H1 (cell line): Measurements from ENCODE around the gene TRABD2A. TPM values are rescaled to one million over a fixed set of nuclear protein-coding genes. Genes with fewer than 3 reads are reported as not detected.

Source experiments
- CTCF ChIA-PET: fragments of 300-600 bp; sonication (Branson Sonifier 250); formaldehyde crosslinking; loops from one replicate; lab custom pipeline; 2021; ENCODE audit not compliant: partially characterized antibody; lab: Charles Lee
- POLR2A ChIA-PET: fragments of 300-600 bp; sonication (Branson Sonifier 250); formaldehyde crosslinking; loops from one replicate; lab custom pipeline; 2021; ENCODE audit warnings: inconsistent platforms; ENCODE audit not compliant: partially characterized antibody; lab: Charles Lee
- DNase-seq, 2 experiments: peaks; one replicate each; pipeline versions ENCODE4 v3.0.0 to v3.0.0-alpha.2; 2010 to 2022; ENCODE audit warnings: low spot score in 2 of 2, low read depth in 1 of 2, mixed read lengths in 1 of 2
- FAIRE-seq: peaks from 2 replicates; lab custom pipeline; 2011; peaks lifted over from hg19 to GRCh38; lab: Jason Lieb, UNC
- H2AFZ ChIP-seq: 2 replicates; pipeline ENCODE4 v1.8.1; 2012; ENCODE audit warnings: low read length, inconsistent platforms
- H2AK5ac ChIP-seq: 2 replicates; pipeline ENCODE4 v1.6.1; 2013; ENCODE audit warnings: low read depth, low read length
- H2BK120ac ChIP-seq: replicated peaks from 2 replicates; pipeline ENCODE3; 2013; ENCODE audit warnings: low read depth, low read length, inconsistent platforms
- H2BK12ac ChIP-seq: 2 replicates; pipeline ENCODE4 v1.6.1; 2013; ENCODE audit warnings: low read depth, low read length
- H2BK15ac ChIP-seq: 2 replicates; pipeline ENCODE4 v1.6.1; 2013; ENCODE audit warnings: low read length
- H2BK20ac ChIP-seq: 2 replicates; pipeline ENCODE4 v1.6.1; 2013; ENCODE audit warnings: low read length
- H2BK5ac ChIP-seq: 2 replicates; pipeline ENCODE4 v1.6.1; 2013; ENCODE audit warnings: low read depth, low read length
- H3K14ac ChIP-seq: 2 replicates; pipeline ENCODE4 v1.6.1; 2013; ENCODE audit warnings: inconsistent platforms; ENCODE audit not compliant: insufficient read length
- H3K18ac ChIP-seq: 2 replicates; pipeline ENCODE4 v1.6.1; 2013; ENCODE audit warnings: low read length; ENCODE audit errors: extremely low read depth
- H3K23ac ChIP-seq: 2 replicates; pipeline ENCODE4 v1.6.1; 2013; ENCODE audit warnings: inconsistent platforms; ENCODE audit not compliant: insufficient read length
- H3K23me2 ChIP-seq: 2 replicates; pipeline ENCODE4 v1.6.1; 2013; ENCODE audit warnings: low read depth, low read length
- H3K27ac ChIP-seq: 2 replicates; pipeline ENCODE4 v1.6.1; 2011; ENCODE audit warnings: low read depth, low read length, inconsistent platforms
- H3K27me3 ChIP-seq, 4 experiments: replicated peaks in 1 of 4; 1 replicate in 1 of 4; 2 replicates in 3 of 4; pipeline versions ENCODE4 v1.6.1 to v1.8.1; 2011 to 2013; ENCODE audit warnings: low read length in 3 of 4, mild to moderate bottlenecking in 3 of 4, inconsistent platforms in 2 of 4, mixed read lengths in 2 of 4, moderate library complexity in 1 of 4; ENCODE audit not compliant: control insufficient read depth in 3 of 4, insufficient read depth in 3 of 4; ENCODE audit errors: extremely low read depth in 1 of 4
- H3K36me3 ChIP-seq, 4 experiments: 2 replicates each; pipeline versions ENCODE4 v1.6.1 to v1.8.1; 2011 to 2013; ENCODE audit warnings: mild to moderate bottlenecking in 4 of 4, low read length in 3 of 4, moderate library complexity in 2 of 4, control low read depth in 1 of 4, inconsistent platforms in 1 of 4; ENCODE audit not compliant: insufficient read depth in 4 of 4, control insufficient read depth in 2 of 4
- H3K4ac ChIP-seq: replicated peaks from 2 replicates; pipeline ENCODE3; 2013; ENCODE audit warnings: low read length, low read depth, mixed read lengths, inconsistent platforms; ENCODE audit not compliant: insufficient read length
- H3K4me1 ChIP-seq, 4 experiments: replicated peaks in 1 of 4; 1 replicate in 1 of 4; 2 replicates in 3 of 4; pipeline versions ENCODE4 v1.6.1 to v1.8.1; 2011 to 2013; ENCODE audit warnings: low read length in 3 of 4, inconsistent platforms in 2 of 4, mixed read lengths in 1 of 4; ENCODE audit not compliant: insufficient read depth in 4 of 4, control insufficient read depth in 3 of 4
- H3K4me2 ChIP-seq, 2 experiments: 2 replicates each; pipeline versions ENCODE4 v1.6.1 to v1.8.1; 2011 to 2013; ENCODE audit warnings: low read depth in 2 of 2, low read length in 2 of 2, control low read depth in 1 of 2, inconsistent platforms in 1 of 2, mild to moderate bottlenecking in 1 of 2; ENCODE audit not compliant: insufficient read depth in 1 of 2
- H3K4me3 ChIP-seq, 4 experiments: fragments of 200-600, 300-600 bp in 1 of 4; sonication (generic), shearing (Covaris generic), sonication (Bioruptor Twin) in 1 of 4; 2 replicates each; pipeline versions ENCODE4 v1.5.1 to v1.8.1; 2011 to 2016; ENCODE audit warnings: low read length in 4 of 4, low read depth in 3 of 4, control low read depth in 2 of 4, inconsistent platforms in 2 of 4, mild to moderate bottlenecking in 2 of 4, mixed read lengths in 1 of 4, moderate library complexity in 1 of 4; ENCODE audit not compliant: insufficient read depth in 2 of 4; ENCODE audit errors: extremely low read depth in 1 of 4
- H3K56ac ChIP-seq: replicated peaks from 2 replicates; pipeline ENCODE3; 2013; ENCODE audit warnings: low read depth, mild to moderate bottlenecking, mixed read lengths, low read length, inconsistent platforms; ENCODE audit not compliant: insufficient read length
- H3K79me1 ChIP-seq: 2 replicates; pipeline ENCODE4 v1.6.1; 2013; ENCODE audit warnings: low read depth, low read length, control low read depth
- H3K79me2 ChIP-seq, 2 experiments: 2 replicates each; pipeline versions ENCODE4 v1.6.1 to v1.8.1; 2012 to 2013; ENCODE audit warnings: low read length in 2 of 2, mild to moderate bottlenecking in 2 of 2, inconsistent platforms in 1 of 2; ENCODE audit not compliant: insufficient read depth in 2 of 2, control insufficient read depth in 1 of 2
- H3K9ac ChIP-seq, 4 experiments: replicated peaks in 1 of 4; 1 replicate in 1 of 4; 2 replicates in 3 of 4; pipeline versions ENCODE4 v1.6.1 to v1.8.1; 2011 to 2013; ENCODE audit warnings: low read depth in 3 of 4, low read length in 3 of 4, control low read depth in 2 of 4, mild to moderate bottlenecking in 2 of 4, moderate library complexity in 2 of 4, inconsistent platforms in 1 of 4; ENCODE audit errors: extremely low read depth in 1 of 4
- H3K9me3 ChIP-seq, 2 experiments: 2 replicates each; pipeline versions ENCODE4 v1.6.1 to v1.8.1; 2012 to 2013; ENCODE audit warnings: mild to moderate bottlenecking in 2 of 2, moderate library complexity in 2 of 2, control low read depth in 1 of 2, inconsistent platforms in 1 of 2, low read depth in 1 of 2, low read length in 1 of 2, mixed read lengths in 1 of 2; ENCODE audit not compliant: insufficient read depth in 2 of 2
- H4K20me1 ChIP-seq, 2 experiments: replicated peaks in 1 of 2; 2 replicates each; pipeline versions ENCODE3 to v1.8.1; 2011 to 2013; ENCODE audit warnings: inconsistent platforms in 2 of 2, low read length in 2 of 2, mild to moderate bottlenecking in 1 of 2; ENCODE audit not compliant: insufficient read depth in 2 of 2, control insufficient read depth in 1 of 2
- H4K5ac ChIP-seq: 2 replicates; pipeline ENCODE4 v1.6.1; 2013; ENCODE audit warnings: low read length, low read depth, mixed read lengths, inconsistent platforms; ENCODE audit not compliant: insufficient read length
- H4K8ac ChIP-seq: 2 replicates; pipeline ENCODE4 v1.8.0; 2013; ENCODE audit warnings: mild to moderate bottlenecking, moderate library complexity, low read length, inconsistent platforms; ENCODE audit not compliant: insufficient read depth; ENCODE audit errors: extremely low read depth
- H4K91ac ChIP-seq: replicated peaks from 2 replicates; pipeline ENCODE3; 2013; ENCODE audit warnings: low read length, mixed read lengths, inconsistent platforms; ENCODE audit not compliant: insufficient read length
- BACH1 ChIP-seq: IDR thresholded peaks from 2 replicates; pipeline ENCODE4 v1.6.1; 2012; ENCODE audit warnings: low read length, improper control_type of control experiment
- JUND ChIP-seq: IDR thresholded peaks from 2 replicates; pipeline ENCODE4 v1.6.1; 2011; ENCODE audit warnings: mild to moderate bottlenecking, improper control_type of control experiment, low read length
- MAX ChIP-seq: IDR thresholded peaks from 2 replicates; pipeline ENCODE4 v1.6.1; 2012; ENCODE audit warnings: inconsistent platforms
- SUZ12 ChIP-seq: fragments of 200-600 bp; sonication (generic); IDR thresholded peaks from 2 replicates; pipeline ENCODE4 v1.6.1; 2012; ENCODE audit warnings: mild to moderate bottlenecking, inconsistent platforms, low read length, moderate library complexity, mixed read lengths
- TAF1 ChIP-seq: IDR thresholded peaks from 2 replicates; pipeline ENCODE4 v1.6.1; 2011; ENCODE audit warnings: mild to moderate bottlenecking, low read depth, low read length
- TAF7 ChIP-seq: optimal IDR thresholded peaks from 2 replicates; pipeline ENCODE3; 2011; ENCODE audit warnings: low read depth, mild to moderate bottlenecking, inconsistent platforms, low read length, moderate library complexity, borderline replicate concordance
- WGBS, 2 experiments: shearing (Covaris generic) in 1 of 2; methylation state at CpG; one replicate each; pipeline versions ENCODE4 v1.1.6 to v1.1.7; 2013 to 2015; ENCODE audit warnings: low lambda C conversion rate in 2 of 2, mixed read lengths in 2 of 2, inconsistent platforms in 1 of 2, low coverage in 1 of 2, missing lambda C conversion rate in 1 of 2; ENCODE audit not compliant: insufficient replicate concordance in 2 of 2, insufficient coverage in 1 of 2, insufficient read length in 1 of 2; ENCODE audit errors: extremely low coverage in 1 of 2, missing lambda C conversion rate in 1 of 2; 5-methylcytosine and 5-hydroxymethylcytosine counted together
- polyA plus RNA-seq, 7 experiments: library from polyadenylated mRNA; depleted of rRNA in 3 of 7; stranded (reverse) in 5 of 7; unstranded in 2 of 7; fragments of >200 nt in 5 of 7; fragments of 200-250 nt in 2 of 7; gene quantifications; 1 replicate in 5 of 7; 2 replicates in 1 of 7; 4 replicates in 1 of 7; pipeline versions ENCODE4 v1.2.1 to v1.2.3, GENCODE V29; 2011 to 2013; ENCODE audit warnings: missing spikeins in 2 of 7, mixed read lengths in 2 of 7
- total RNA-seq: library from RNA; stranded (reverse); fragmentation: NEBNext Ultra II Directional; extraction: Animal tissue kit (Norgen Biotek cat#: 25700); gene quantifications from 2 replicates; pipeline ENCODE4 v1.2.1, GENCODE V29; 2021

TRABD2A gene
- total and polyA plus RNA-seq, 2 of the 8 experiments (the other 6 are each of a cell fraction or from before 2014, with no cell fraction given) = 17.3 to 18.6 TPM

GRCh38 chr2:84882775-84883550, 2.1 kb upstream of the TRABD2A start:
- ChIA-PET CTCF (interaction anchor here (0.6 to 8.1 kb wide), 19 partner anchors 11 to 812 kb away, joined by 3 to 38 read pairs (median 4); no protein-coding TSS in a partner anchor), POLR2A (interaction anchor here (0.6 to 1.5 kb wide), 3 partner anchors 12 to 152 kb away, joined by 3 read pairs; no protein-coding TSS in a partner anchor)
- Histone ChIP-seq H2BK12ac (no peak overlapping the region), H3K4me1 (peaks cover 0 to 3% (median under 1%) of the 10 kb centered on the region in 4 experiments; a peak in 3 of 7 replicates), H3K27me3 (peaks cover 12 to 40% (median 37%) of the 10 kb centered on the region in 4 experiments), H2BK5ac (no peak overlapping the region), H4K8ac (no peak overlapping the region), H2BK15ac (no peak overlapping the region), H3K18ac (no peak overlapping the region), H3K14ac (no peak overlapping the region), H3K4me3 (no peak overlapping the region), H3K79me2 (no peaks in the 10 kb centered on the region), H3K56ac (no peak overlapping the region), H3K79me1 (no peaks in the 10 kb centered on the region), H3K4ac (no peak overlapping the region), H2BK20ac (no peak overlapping the region), H3K9me3 (no peaks in the 10 kb centered on the region), H4K20me1 (peaks cover 0 to 5% of the 10 kb centered on the region in 2 experiments), H2AFZ (no peak overlapping the region), H3K27ac (no peak overlapping the region), H3K23ac (no peak overlapping the region), H3K36me3 (no peaks in the 10 kb centered on the region), H3K9ac (no peak overlapping the region), H2BK120ac (no peak overlapping the region), H3K23me2 (peaks cover 18% of the 10 kb centered on the region), H3K4me2 (no peak overlapping the region), H4K5ac (no peak overlapping the region), H4K91ac (no peak overlapping the region), H2AK5ac (no peak overlapping the region)
- TF ChIP-seq MAX = no peak
- no peak for TF ChIP-seq TAF1
- no peak for TF ChIP-seq JUND
- TF ChIP-seq BACH1 = no peak
- TF ChIP-seq TAF7 = no peak
- TF ChIP-seq SUZ12 = no peak
- DNase-seq (no peak), FAIRE-seq (no peak)
- WGBS, 2 experiments = 85% methylated on average over 4 of the region's 4 CpGs; no CpG with 5 or more reads in 1 of the 2 experiments
